ENCODE results near the gene FOXJ3. TPM values are rescaled to one million over a fixed set of nuclear protein-coding genes. Genes with fewer than 3 reads are reported as not detected.
A peak's percentile ranks its signal among the peaks of the same experiment; 100 is the strongest.

Gene FOXJ3
- total RNA-seq, 3 donors from 2014 or later = 52.6 to 82.7 (median 57.7) TPM

GRCh38 chr1:42150651-42151050 lies 184.4 kb downstream of the FOXJ3 start:
- H3K4me3 ChIP-seq = no peak overlapping the region
- no peak overlapping the region for H3K27ac ChIP-seq
- no peaks in the 10 kb centered on the region for H3K9me3 ChIP-seq
- DNase-seq (ENCODE audit: low spot score in 2 of 2) = no peak
- intact Hi-C loops (cut with DNase I; ENCODE audit: low total_unique reads) = no loop called here
- no peaks in the 10 kb centered on the region for H3K27me3 ChIP-seq
- no peaks in the 10 kb centered on the region for H3K36me3 ChIP-seq
- peaks cover 0 to 7% of the 10 kb centered on the region in 2 donors for H3K4me1 ChIP-seq
- TF ChIP-seq POLR2AphosphoS5 (IDR thresholded peaks at IDR 0.05) (no peak), POLR2A (IDR thresholded peaks at IDR 0.05) (no peak), CTCF (IDR thresholded peaks at IDR 0.05) (no peak)

- TF ChIP-seq POLR2A (IDR thresholded peaks at IDR 0.05) = no peak
- no peak for TF ChIP-seq POLR2AphosphoS5 (IDR thresholded peaks at IDR 0.05)
- TF ChIP-seq CTCF (IDR thresholded peaks at IDR 0.05) = no peak
- intact Hi-C loops (cut with DNase I; ENCODE audit: low total_unique reads) = loop anchor here (1.0 to 5.0 kb wide), 2 partner anchors 25 to 126 kb away; no protein-coding TSS in a partner anchor
- Histone ChIP-seq H3K4me3 (no peak overlapping the region), H3K4me1 (peaks cover 0 to 7% of the 10 kb centered on the region in 2 donors), H3K36me3 (no peaks in the 10 kb centered on the region), H3K27me3 (no peaks in the 10 kb centered on the region), H3K27ac (no peak overlapping the region), H3K9me3 (no peaks in the 10 kb centered on the region)
- no peak for DNase-seq (ENCODE audit: low spot score in 2 of 2)
These were observed 186.9 kb downstream of the FOXJ3 start for GRCh38 chr1:42148166-42148565.

GRCh38 chr1:42146626-42147320 lies 188.3 kb downstream of the FOXJ3 start:
- DNase-seq (ENCODE audit: low spot score in 2 of 2) = peak; percentile 82 to 87
- no peaks in the 10 kb centered on the region for H3K9me3 ChIP-seq
- peak overlapping the region in 1 of 3 donors; percentile 7 for H3K4me3 ChIP-seq
- no peak overlapping the region for H3K27ac ChIP-seq
- H3K4me1 ChIP-seq = peaks cover 0 to 7% of the 10 kb centered on the region in 2 donors
- peaks cover 0 to 3% of the 10 kb centered on the region in 2 donors for H3K27me3 ChIP-seq
- H3K36me3 ChIP-seq = no peaks in the 10 kb centered on the region
- TF ChIP-seq CTCF (IDR thresholded peaks at IDR 0.05) (peak; percentile 88 to 99 (median 94)), POLR2A (IDR thresholded peaks at IDR 0.05) (no peak), POLR2AphosphoS5 (IDR thresholded peaks at IDR 0.05) (peak in 2 of 3 donors; percentile 71 to 78)
- intact Hi-C loops (cut with DNase I; ENCODE audit: low total_unique reads) = loop anchor here (5.0 kb wide), 1 partner anchor 124 kb away; no protein-coding TSS in a partner anchor

- H3K36me3 ChIP-seq = no peaks in the 10 kb centered on the region
- DNase-seq (ENCODE audit: low spot score in 2 of 2) = no peak
- intact Hi-C loops (cut with DNase I; ENCODE audit: low total_unique reads) = loop anchor here (5.0 kb wide), 1 partner anchor 124 kb away; no protein-coding TSS in a partner anchor
- H3K4me1 ChIP-seq = peaks cover 0 to 7% of the 10 kb centered on the region in 2 donors
- peaks cover 0 to 3% of the 10 kb centered on the region in 2 donors for H3K27me3 ChIP-seq
- no peak overlapping the region for H3K4me3 ChIP-seq
- H3K9me3 ChIP-seq = no peaks in the 10 kb centered on the region
- TF ChIP-seq CTCF (IDR thresholded peaks at IDR 0.05) = no peak
- no peak for TF ChIP-seq POLR2A (IDR thresholded peaks at IDR 0.05)
- TF ChIP-seq POLR2AphosphoS5 (IDR thresholded peaks at IDR 0.05) = no peak
- no peak overlapping the region for H3K27ac ChIP-seq
These were observed 189.0 kb downstream of the FOXJ3 start for GRCh38 chr1:42145764-42146625.

Data from breast epithelium (tissue), 4 donors.